Kidney glomerular epithelial cell (primary cell): Measurements from ENCODE around the gene RFFL.

Experiments used
- DNase-seq: peaks from one replicate; lab custom pipeline; 2025; lab: John Stamatoyannopoulos, UW

Gene RFFL

GRCh38 chr17:34961093-34961911, 102.2 kb downstream of the RFFL start, which contains the start of the genes CCT6B and ZNF830:
Gene CCT6B (minus strand): TSS chr17:34961460. CDS start chr17:34961393, 67 bp downstream.
Gene ZNF830 (plus strand): TSS chr17:34961540. CDS start chr17:34961567, 27 bp downstream.
- DNase-seq: peak; percentile 87

GRCh38 chr17:34958438-34958837, 105.1 kb downstream of the RFFL start:
- no peak for DNase-seq
